ENCODE results near the gene PFKL.

The PFKL gene

GRCh38 chr21:44299458-44300261 is at the start of gene PFKL:
Gene PFKL (plus strand): TSS chr21:44300053. CDS start chr21:44300106, 53 bp downstream.
- DNase-seq (ENCODE audit: extremely low read depth in 1 of 2, low read depth in 1 of 2), result peak; percentile 45 to 56

GRCh38 chr21:44253832-44254710 is 45.8 kb upstream of the PFKL start:
- no peak for DNase-seq (ENCODE audit: extremely low read depth in 1 of 2, low read depth in 1 of 2)

DNA sequence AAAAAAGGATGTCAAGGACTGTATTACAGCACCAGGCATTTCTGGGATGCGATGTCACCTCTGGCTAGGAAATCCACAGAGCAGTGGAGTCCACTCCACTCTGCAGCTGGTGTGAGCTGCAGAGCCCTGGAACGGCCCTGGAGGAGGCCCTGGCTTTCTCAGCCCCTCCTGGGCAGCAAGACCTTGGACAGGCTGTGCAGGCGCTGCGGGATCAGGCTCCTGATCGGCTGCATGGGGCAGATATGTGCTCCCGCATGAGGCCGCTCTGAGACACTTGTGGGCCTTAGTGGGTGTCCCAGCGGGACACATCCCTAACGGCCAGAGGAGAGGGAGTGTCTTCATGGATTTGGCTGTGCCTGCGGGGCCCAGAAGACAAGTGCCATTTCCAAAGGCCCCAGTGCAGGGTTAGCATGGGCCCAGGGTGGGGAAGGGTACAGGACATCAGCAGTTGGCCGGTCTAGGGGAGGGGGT is 44.3 kb upstream of the PFKL start:
- DNase-seq (ENCODE audit: extremely low read depth in 1 of 2, low read depth in 1 of 2), result no peak

- no peak for DNase-seq (ENCODE audit: extremely low read depth in 1 of 2, low read depth in 1 of 2)
These were observed 41.7 kb upstream of the PFKL start for GRCh38 chr21:44258056-44258725.

DNA sequence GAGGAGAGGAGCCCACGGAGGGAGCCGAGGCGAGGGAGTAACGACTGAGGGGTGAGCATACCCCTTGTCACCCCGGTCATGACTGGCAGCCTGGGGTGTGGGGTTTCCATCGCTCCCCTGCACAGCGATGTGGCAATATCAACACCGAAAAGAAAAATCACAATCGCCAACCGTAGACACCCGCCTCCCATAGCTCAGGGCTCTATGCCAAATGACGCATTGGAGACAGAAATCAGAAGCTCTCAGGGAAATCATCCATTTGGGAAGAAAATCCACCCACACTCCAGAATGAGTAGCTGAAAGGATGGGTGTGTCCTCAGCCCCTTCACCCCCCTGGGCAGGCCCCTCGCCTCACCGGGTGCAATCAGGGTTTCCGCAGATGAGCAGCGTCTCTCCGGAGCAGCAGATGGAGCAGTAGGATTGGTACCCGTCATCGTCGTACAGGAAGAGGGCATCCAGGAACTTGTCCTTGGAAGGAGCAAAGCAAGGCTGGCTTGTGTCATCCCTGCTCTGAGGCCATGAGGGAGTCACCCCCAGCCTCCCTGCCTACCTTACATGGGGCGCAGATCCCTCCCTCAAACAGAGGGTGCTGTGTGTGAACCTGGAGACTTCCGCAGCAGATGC is 40.7 kb upstream of the PFKL start:
- DNase-seq (ENCODE audit: extremely low read depth in 1 of 2, low read depth in 1 of 2), result no peak

DNA sequence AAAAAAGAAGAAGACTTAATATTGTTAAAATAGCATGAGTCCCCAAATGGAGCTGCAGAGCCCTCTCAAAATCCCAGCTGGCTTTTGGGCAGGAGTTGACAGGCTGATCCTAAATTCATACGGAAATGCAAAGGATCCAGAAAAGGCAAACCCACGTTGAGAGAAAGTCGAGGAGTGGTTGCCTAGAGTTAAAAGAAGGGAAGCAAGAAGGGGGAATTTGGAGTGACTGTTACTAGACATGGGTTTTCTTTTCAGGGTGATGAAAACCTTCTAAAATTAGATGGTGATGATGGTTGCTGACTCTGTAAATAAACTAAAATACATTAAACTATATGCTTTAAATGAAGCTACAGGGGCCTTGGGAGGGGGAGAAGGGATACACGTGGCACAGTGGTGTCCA is 39.8 kb upstream of the PFKL start:
- DNase-seq (ENCODE audit: extremely low read depth in 1 of 2, low read depth in 1 of 2), result no peak

GRCh38 chr21:44260791-44261631 is 38.8 kb upstream of the PFKL start:
- DNase-seq (ENCODE audit: extremely low read depth in 1 of 2, low read depth in 1 of 2), result no peak

GRCh38 chr21:44261675-44262295 is 38.1 kb upstream of the PFKL start, which contains the start of gene DNMT3L:
Gene DNMT3L (minus strand): TSS chr21:44261897. CDS start chr21:44261259, 638 bp downstream.
- DNase-seq (ENCODE audit: extremely low read depth in 1 of 2, low read depth in 1 of 2), result no peak

DNA sequence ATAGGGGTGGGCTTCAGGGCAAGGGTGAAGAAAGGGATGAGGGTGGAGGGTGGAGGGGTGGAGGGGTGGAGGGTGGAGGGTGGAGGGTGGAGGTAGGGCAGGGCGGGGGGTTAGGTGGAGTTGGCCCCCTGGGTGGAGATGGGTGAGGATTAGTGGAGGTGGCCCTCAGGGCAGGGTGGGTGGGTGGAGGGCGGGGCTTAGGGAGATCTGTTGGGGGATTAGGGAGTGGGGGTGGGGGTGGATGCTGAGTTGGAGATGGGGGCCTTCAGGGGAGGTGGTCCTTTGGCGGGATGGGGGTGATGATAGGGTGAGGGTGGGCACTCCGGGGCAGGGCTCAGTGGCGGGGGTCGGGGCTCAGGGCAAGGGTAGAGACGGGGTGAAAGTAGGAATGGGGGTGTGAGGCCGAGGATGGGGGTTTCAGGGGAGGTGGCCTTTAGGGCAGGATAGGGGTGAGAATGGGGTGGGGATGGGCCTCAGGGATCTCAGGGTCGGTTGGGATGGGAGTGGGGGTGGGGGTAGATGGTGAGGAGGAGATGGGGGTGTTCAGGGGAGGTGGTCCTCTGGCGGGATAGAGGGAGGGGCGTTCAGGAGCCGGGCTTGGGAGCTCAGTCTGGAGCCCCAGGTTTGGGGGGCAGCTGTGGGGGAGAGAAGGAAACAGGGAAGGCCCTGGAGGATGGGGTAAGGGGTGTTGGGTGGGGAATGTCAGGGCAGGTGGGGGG is 37.4 kb upstream of the PFKL start:
- DNase-seq (ENCODE audit: extremely low read depth in 1 of 2, low read depth in 1 of 2), result no peak

DNA sequence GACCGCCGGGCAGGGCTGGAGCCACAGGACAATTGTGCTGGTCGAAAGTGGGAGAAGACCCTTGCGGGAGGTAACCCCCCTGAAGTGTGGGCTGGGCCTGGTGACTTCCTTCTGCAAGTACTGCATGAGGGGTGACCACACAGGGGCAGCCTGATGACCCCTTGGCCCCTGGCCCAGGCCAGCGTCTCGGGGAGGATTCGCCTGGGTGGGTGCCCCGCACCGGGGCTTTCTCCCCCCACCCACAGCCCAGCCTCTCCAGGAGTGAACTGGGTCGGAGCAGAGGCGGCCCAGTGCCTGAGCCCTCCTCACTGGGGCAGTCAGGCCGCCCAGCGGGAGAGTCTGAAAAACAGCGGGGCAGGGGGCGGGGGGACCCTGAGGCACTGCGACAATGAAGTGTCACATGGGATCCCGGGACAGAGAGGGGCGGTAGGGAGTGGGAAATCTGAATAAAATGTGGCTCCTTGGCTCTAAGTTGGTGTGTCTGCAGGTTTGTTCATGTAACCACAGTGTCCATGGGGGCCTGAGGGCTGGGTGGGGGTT is 36.6 kb upstream of the PFKL start:
- DNase-seq (ENCODE audit: extremely low read depth in 1 of 2, low read depth in 1 of 2), result no peak

- no peak for DNase-seq (ENCODE audit: extremely low read depth in 1 of 2, low read depth in 1 of 2)
These were observed 36.1 kb upstream of the PFKL start for GRCh38 chr21:44263768-44264167.

DNA sequence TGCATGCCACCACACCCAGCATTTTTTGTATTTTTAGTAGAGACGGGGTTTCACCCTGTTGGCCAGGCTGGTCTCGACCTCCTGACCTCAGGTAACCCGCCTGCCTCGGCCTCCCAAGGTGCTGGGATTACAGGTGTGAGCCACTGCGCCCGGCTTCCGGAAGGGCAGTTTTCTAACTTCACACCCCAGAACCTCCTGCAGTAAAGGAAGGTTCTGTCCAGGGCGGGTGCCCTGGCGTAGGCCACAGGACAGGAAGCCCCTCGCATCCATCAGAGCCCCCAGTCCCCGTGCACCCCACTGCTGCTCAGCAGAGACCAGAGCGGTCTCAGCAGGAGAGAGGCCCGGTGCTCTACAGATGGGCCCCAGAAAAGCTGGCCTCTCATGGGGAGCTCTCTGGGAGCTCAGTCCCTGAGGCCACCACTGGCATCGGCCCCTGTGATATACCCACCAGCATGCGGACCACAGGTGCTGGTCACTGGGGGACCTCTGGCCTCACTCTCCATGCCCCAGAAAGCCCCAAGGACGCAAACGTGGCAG is 34.1 kb upstream of the PFKL start:
- no peak for DNase-seq (ENCODE audit: extremely low read depth in 1 of 2, low read depth in 1 of 2)

DNA sequence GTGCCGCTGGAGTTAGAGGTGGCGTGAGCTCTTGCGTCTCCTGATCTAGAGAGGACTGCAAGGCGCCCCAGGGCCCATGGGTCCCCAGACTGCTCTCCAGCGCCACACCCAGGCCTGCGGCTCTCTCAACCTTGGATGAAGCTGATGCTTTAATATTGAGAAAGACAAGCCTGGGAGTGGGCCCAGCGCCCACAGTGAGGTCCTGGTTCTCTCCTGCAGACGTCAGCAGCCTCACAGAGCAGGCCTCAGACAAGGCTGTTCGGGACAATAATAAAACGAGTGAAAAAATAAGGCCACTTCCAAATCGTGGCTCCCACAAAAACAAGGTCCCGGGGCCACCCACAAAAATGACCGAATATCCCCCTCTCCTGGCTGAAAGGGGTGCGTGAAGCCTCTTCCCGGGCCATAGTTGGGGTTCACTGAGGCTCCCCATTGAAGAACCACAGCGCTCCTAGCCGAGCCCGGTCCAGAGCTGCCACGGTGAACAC is 32.2 kb upstream of the PFKL start:
- no peak for DNase-seq (ENCODE audit: extremely low read depth in 1 of 2, low read depth in 1 of 2)

GRCh38 chr21:44269090-44269489 is 30.8 kb upstream of the PFKL start:
- no peak for DNase-seq (ENCODE audit: extremely low read depth in 1 of 2, low read depth in 1 of 2)

GRCh38 chr21:44271558-44272283 is 28.1 kb upstream of the PFKL start:
- DNase-seq (ENCODE audit: extremely low read depth in 1 of 2, low read depth in 1 of 2), result no peak

- DNase-seq (ENCODE audit: extremely low read depth in 1 of 2, low read depth in 1 of 2), result no peak
These were observed 27.5 kb upstream of the PFKL start for GRCh38 chr21:44272284-44272858.

- no peak for DNase-seq (ENCODE audit: extremely low read depth in 1 of 2, low read depth in 1 of 2)
These were observed 26.8 kb upstream of the PFKL start for GRCh38 chr21:44273046-44273445.
